ENCODE results near the gene RAB11FIP3.

DNA sequence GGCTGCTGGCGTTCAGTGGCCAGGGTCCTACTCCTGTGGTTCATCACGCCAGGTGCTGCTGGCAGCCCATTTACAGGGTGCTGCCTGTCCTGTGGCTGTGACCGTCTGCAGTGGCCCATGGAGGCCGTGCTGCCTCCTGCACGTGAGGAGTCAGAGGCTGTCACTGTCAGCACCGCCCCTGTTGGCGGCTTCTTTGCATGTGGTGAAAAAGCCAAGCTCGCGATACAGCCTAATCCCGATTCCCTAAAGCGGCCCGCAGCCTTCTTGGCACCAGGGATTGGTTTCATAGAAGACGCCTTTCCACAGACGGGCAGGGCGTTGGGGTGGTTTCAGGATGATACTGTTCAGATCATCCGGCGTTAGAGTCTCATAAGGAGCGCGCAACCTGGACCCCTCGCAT lies 35.3 kb downstream of the RAB11FIP3 start:
- no peak for TF ChIP-seq POLR2A (IDR thresholded peaks at IDR 0.05)
- TF ChIP-seq, protein P1, sequence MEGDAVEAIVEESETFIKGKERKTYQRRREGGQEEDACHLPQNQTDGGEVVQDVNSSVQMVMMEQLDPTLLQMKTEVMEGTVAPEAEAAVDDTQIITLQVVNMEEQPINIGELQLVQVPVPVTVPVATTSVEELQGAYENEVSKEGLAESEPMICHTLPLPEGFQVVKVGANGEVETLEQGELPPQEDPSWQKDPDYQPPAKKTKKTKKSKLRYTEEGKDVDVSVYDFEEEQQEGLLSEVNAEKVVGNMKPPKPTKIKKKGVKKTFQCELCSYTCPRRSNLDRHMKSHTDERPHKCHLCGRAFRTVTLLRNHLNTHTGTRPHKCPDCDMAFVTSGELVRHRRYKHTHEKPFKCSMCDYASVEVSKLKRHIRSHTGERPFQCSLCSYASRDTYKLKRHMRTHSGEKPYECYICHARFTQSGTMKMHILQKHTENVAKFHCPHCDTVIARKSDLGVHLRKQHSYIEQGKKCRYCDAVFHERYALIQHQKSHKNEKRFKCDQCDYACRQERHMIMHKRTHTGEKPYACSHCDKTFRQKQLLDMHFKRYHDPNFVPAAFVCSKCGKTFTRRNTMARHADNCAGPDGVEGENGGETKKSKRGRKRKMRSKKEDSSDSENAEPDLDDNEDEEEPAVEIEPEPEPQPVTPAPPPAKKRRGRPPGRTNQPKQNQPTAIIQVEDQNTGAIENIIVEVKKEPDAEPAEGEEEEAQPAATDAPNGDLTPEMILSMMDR (IDR thresholded peaks at IDR 0.05): no peak

Measured in stomach (tissue), 4 donors.